Left ventricle myocardium superior (tissue), 1 donor: ENCODE measurements around the gene ATMIN. TPM values are rescaled to one million over a fixed set of nuclear protein-coding genes. Genes with fewer than 3 reads are reported as not detected.

Source experiments
- ATAC-seq: fragments of 200-7000 bp; cut with Tn5 transposase; one replicate; pipeline ENCODE4 v1.9.1; 2020; ENCODE audit warnings: mild to moderate bottlenecking, moderate library complexity
- DNase-seq: peaks from one replicate; pipeline ENCODE4 v3.0.0-alpha.2; 2020
- intact Hi-C: fragments of 100-400 bp; cut with micrococcal nuclease; formaldehyde crosslinking; loops from one replicate; pipeline ENCODE4 v1.11.0; 2022
- total RNA-seq: library from RNA; stranded (reverse); fragmentation: NEBNext Ultra II Directional; extraction: Animal tissue kit (Norgen Biotek cat#: 25700); gene quantifications from one replicate; pipeline ENCODE4 v1.2.1, GENCODE V29; 2021
- donor health status: DM: no; HTN: yes; CAD: no; lungs with severe emphysema.

Gene ATMIN
- total RNA-seq, 1 donor from 2014 or later, result 26.5 TPM

- ATAC-seq, result no peak
- no peak for DNase-seq
- intact Hi-C loops, result no loop called here
These were observed 31.8 kb upstream of the ATMIN start for GRCh38 chr16:81003610-81004460.

- ATAC-seq (no peak), DNase-seq (no peak)
- intact Hi-C loops, result loop anchor here (5.0 kb wide), 1 partner anchor 73 kb away; the partner anchor contains the start of gene C16orf46
These were observed 30.8 kb upstream of the ATMIN start for GRCh38 chr16:81004646-81005353.

GRCh38 chr16:81005610-81006161 lies 30.0 kb upstream of the ATMIN start:
- DNase-seq (no peak), ATAC-seq (no peak)
- intact Hi-C loops, result loop anchor here (5.0 kb wide), 1 partner anchor 72 kb away; the partner anchor contains the start of gene C16orf46

- intact Hi-C loops, result loop anchor here (5.0 kb wide), 1 partner anchor 71 kb away; the partner anchor contains the start of gene C16orf46
- peak; percentile 73 for ATAC-seq
- peak; percentile 88 for DNase-seq
These were observed 29.3 kb upstream of the ATMIN start for GRCh38 chr16:81006211-81006812.

- ATAC-seq, result peak; percentile 96
- intact Hi-C loops, result loop anchor here (5.0 kb wide), 1 partner anchor 70 kb away; the partner anchor contains the start of gene C16orf46
- DNase-seq, result peak; percentile 100
These were observed 28.6 kb upstream of the ATMIN start, which contains the start of the genes CENPN and CMC2 for GRCh38 chr16:81006813-81007695. Gene CENPN, plus strand, starts transcription at chr16:81007214. Its CDS starts 4,726 bp downstream, at chr16:81011940. Gene CMC2, minus strand, starts transcription at chr16:81006885. Its CDS starts 9,491 bp downstream, at chr16:80997394.

- intact Hi-C loops, result loop anchor here (5.0 kb wide), 1 partner anchor 69 kb away; the partner anchor contains the start of gene C16orf46
- DNase-seq (no peak), ATAC-seq (no peak)
These were observed 27.2 kb upstream of the ATMIN start for GRCh38 chr16:81008505-81008789.

GRCh38 chr16:81012974-81013373 lies 22.7 kb upstream of the ATMIN start:
- DNase-seq (no peak), ATAC-seq (no peak)

GRCh38 chr16:81014672-81015071 lies 21.0 kb upstream of the ATMIN start:
- DNase-seq, result no peak
- intact Hi-C loops, result no loop called here
- no peak for ATAC-seq

More at GRCh38 chr16:81012974-81013373, 22.7 kb upstream of the ATMIN start:
- intact Hi-C loops, result no loop called here

- no peak for DNase-seq
- no peak for ATAC-seq
- intact Hi-C loops, result no loop called here
These were observed 17.1 kb upstream of the ATMIN start for GRCh38 chr16:81018496-81018895.

- ATAC-seq (no peak), DNase-seq (no peak)
- intact Hi-C loops, result no loop called here
These were observed 9.2 kb upstream of the ATMIN start for GRCh38 chr16:81026429-81026828.

GRCh38 chr16:81029930-81030604 lies 5.6 kb upstream of the ATMIN start:
- ATAC-seq, result no peak

GRCh38 chr16:81035975-81036750 lies 521 bp downstream of the ATMIN start:
- intact Hi-C loops, result no loop called here
- DNase-seq, result peak; percentile 54
- peak; percentile 49 for ATAC-seq

More at GRCh38 chr16:81029930-81030604, 5.6 kb upstream of the ATMIN start:
- intact Hi-C loops, result no loop called here
- DNase-seq, result no peak

- peak; percentile 15 for ATAC-seq
- intact Hi-C loops, result no loop called here
- DNase-seq, result no peak
These were observed 1.2 kb downstream of the ATMIN start for GRCh38 chr16:81036751-81037350.

GRCh38 chr16:81040131-81040530 lies 4.5 kb downstream of the ATMIN start:
- ATAC-seq (no peak), DNase-seq (no peak)
- intact Hi-C loops, result no loop called here

GRCh38 chr16:81040842-81041241 lies 5.2 kb downstream of the ATMIN start:
- no peak for DNase-seq
- no peak for ATAC-seq
- intact Hi-C loops, result no loop called here

GRCh38 chr16:81041696-81042095 lies 6.1 kb downstream of the ATMIN start:
- DNase-seq, result no peak
- intact Hi-C loops, result no loop called here
- ATAC-seq, result no peak

GRCh38 chr16:81042821-81043220 lies 7.2 kb downstream of the ATMIN start:
- ATAC-seq (no peak), DNase-seq (no peak)
- intact Hi-C loops, result no loop called here
